GM18909 (cell line): ENCODE results near the gene PNPO.

Source experiments
- ATAC-seq: cut with Tn5 transposase; IDR thresholded peaks from one replicate; pipeline ENCODE4 v1.9.1; 2021; ENCODE audit warnings: mild to moderate bottlenecking; ENCODE audit not compliant: unreplicated experiment, poor library complexity

Gene PNPO

GRCh38 chr17:47941246-47942095 is at the start of gene PNPO:
Gene PNPO, plus strand, starts transcription at chr17:47941571. Its CDS starts 105 bp downstream, at chr17:47941676.
- ATAC-seq = peak; percentile 95

GRCh38 chr17:47894498-47895346 is 46.6 kb upstream of the PNPO start:
- ATAC-seq = no peak

DNA sequence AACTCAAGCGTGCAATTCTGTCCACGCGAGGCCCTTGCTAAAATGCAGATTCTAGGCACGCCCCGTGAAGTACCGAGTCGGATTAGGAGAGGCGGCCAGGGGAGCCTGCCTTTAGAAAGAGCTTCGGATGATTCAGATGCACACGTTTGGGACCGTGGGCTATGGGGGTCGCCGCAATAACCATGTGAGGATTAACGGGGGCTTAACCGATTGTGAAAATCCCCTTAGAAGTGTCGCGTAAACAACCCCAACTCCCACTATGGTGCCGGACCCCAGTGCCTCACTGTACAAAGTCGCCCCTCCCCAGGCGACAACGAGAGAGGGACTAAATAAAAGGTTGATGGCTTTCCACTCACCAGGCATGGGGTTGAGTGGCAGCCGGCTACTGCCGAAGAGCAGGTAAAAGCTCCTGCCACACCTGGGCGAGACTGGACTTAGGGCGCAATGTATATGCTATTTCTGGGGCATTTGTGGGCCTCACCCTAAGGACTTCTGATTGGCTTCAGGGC is 46.0 kb upstream of the PNPO start:
- no peak for ATAC-seq

DNA sequence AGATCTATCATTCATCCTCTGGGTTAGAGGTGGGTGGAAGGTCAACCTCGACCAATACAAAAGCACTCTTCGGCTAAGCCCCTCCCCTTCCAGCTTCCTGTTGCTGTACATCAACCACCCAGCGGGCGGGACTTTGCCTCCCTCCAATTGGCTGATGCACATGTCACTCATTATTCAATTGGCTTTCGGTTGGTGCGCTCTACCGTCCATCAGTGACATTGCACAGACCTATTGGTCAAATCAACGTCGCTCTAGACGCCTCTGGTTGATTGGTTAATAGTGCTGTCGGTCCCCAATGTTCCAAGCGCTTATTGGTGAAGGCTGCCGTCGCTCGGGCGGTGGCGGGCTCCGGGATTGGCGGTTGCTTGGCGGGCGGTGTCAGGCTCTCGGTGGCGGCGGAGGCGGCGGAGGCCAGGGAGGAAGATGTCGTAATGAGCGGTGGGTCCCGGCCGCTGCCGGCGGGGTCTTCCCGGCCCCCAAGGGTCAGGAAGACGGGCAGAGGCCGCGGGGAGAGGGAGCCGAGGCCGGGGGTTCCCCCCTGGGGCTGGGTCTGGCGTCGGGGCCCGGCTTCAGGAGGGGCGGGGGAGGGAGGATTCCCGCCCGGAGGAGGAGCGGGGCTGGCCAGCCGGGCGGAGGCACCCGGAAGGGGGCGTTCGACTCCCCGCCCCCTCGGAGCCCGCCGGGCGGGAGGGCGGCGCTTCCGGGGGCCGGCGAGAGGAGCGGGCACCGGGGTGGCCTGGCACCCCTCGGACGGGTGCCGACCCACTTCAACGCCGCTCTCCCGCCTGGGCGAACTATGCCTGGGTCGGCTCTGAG is 45.3 kb upstream of the PNPO start, which contains the start of gene SP2:
SP2 (plus strand) TSS at position 381 of the 816 bp plus-strand sequence; CDS start at position 432, 51 bp downstream.
- peak; percentile 88 for ATAC-seq

- no peak for ATAC-seq
These were observed 44.5 kb upstream of the PNPO start for GRCh38 chr17:47896672-47897490.

DNA sequence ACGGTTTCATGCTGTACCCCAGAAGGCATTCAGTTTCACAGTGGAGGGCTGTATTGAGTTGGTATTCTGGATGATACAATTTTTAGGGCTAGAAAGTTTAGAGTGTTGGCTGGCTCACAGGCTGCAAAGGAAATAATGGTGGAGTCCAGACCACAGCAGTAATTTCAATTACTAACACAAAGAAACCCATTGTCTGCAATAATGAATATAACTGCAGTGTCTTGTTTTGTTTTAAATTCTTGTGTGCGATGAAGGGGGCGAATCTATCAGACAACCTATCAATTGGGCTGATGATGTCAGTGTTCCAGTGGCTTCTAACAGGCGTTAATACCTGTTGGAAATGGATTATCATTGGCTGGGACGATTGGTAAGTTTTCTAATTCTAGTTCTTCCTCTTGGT is 43.8 kb upstream of the PNPO start:
- ATAC-seq = no peak

GRCh38 chr17:47898241-47898640 is 43.1 kb upstream of the PNPO start:
- ATAC-seq = no peak

DNA sequence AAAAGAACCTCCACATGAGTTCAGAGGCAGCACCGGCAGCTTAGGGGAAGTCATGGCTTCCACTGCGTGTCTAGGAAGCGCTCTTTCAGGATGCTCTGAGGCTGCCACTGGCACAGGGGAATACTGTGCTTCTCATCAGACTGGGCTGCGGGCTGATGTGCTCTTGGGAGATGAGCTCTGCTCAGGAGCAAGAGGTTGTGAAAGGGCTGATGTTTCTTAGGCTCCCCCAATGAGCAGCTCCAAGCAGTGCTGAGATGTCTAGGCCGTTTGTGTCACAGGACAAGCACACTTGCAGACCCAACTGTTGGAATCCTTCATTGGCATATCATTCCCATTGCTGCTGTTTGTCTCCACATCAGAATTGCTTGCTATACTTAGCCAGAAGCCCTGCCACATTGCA is 41.7 kb upstream of the PNPO start:
- ATAC-seq = no peak

GRCh38 chr17:47901423-47901822 is 39.9 kb upstream of the PNPO start:
- no peak for ATAC-seq

GRCh38 chr17:47902039-47902744 is 39.2 kb upstream of the PNPO start:
- ATAC-seq = no peak

GRCh38 chr17:47905221-47905733 is 36.1 kb upstream of the PNPO start:
- ATAC-seq = no peak

DNA sequence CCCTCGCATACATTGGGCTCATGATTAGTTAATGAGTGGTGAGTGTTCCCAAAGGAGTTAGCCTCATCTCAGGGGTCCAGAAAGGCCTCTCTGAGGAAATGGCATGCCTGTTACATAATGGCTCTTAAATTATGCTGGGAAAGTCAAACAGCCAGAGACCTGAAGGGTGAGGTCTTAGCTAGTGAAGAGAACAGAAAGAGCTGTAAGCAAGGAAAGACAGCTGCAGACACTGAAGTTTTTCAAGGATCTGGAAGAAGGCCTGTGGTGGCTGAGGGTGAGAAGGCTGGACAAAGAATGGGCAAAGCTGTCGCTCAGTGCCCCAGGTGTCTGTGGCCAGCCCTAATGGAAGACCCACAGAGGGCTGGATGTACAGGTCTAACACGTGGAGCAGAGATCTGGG is 34.9 kb upstream of the PNPO start:
- ATAC-seq = no peak

DNA sequence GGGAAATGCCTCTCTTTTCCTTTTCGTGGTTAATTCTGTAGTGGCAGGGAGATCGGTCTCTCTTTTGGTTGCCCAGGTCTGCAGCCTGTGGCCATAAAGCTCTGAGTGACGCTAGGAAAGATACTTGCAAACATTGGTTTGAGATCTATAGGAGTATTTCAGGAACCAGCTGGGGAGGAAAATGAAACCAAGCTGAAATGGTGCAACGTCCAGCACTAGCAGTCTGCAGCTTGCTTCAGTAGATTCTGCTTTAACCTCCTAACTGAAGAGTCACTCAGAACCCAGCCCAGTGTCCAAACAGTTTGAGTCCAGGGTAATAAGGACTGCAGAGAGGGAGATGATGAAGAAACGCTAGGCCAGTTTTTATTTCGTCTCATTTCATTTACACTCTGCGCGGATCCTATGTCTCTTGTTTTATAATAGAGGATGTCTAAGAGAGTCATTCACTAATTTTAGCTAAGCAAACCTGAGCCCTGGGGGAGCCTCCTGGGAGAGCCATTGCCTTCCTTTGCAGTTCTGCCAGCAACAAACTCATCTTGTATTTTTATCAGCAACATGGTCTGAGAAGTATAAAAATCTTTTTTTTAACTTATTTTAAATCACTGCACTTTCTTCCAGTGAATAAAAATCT is 33.3 kb upstream of the PNPO start:
- ATAC-seq = no peak

DNA sequence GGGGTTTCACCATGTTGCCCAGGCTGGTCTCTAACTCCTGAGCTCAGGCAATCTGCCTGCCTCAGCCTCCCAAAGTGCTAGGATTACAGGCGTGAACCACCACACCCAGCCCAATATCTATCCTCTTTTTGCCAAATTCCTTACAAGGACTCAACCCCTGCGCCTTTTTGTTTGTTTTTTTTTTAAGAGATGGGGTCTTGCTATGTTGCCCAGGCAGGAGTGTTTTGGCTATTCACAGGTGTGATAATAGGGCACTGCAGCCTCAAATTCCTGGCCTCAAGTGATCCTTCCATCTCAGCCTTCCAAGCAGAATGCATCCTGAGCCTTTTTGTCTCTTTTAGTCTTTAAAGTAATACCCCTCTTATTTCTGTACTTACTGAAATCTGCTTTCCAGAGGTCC is 28.3 kb upstream of the PNPO start:
- ATAC-seq = no peak

GRCh38 chr17:47914306-47914948 is 26.9 kb upstream of the PNPO start:
- no peak for ATAC-seq

DNA sequence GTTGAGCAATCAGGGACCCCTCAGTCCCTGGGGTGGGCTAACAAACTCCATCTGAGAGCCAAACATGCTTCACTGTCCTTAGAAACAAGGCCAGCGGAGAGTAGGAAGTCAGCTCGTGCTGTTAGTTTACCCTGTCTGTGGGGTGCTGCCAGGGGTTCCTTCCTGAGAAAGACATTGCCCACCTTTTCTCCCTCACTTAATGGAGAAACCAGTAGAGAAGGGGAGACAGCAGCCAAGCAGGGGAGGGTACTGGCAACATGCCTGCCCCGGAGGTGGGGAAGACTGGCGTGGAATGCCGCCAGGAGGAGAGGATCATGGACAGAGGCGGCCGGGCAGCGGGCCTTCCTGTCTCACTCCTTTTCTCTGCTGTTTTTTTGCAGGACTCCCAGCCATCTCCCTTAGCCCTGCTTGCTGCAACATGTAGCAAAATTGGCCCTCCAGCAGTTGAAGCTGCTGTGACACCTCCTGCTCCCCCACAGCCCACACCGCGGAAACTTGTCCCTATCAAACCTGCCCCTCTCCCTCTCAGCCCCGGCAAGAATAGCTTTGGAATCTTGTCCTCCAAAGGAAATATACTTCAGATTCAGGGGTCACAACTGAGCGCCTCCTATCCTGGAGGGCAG is 25.5 kb upstream of the PNPO start:
- ATAC-seq = no peak

- no peak for ATAC-seq
These were observed 24.7 kb upstream of the PNPO start for GRCh38 chr17:47916489-47917208.
